ENCODE measurements around the gene TNRC18. TPM values are rescaled to one million over a fixed set of nuclear protein-coding genes. Genes with fewer than 3 reads are reported as not detected.

TNRC18 gene
- total RNA-seq, 2 experiments from 2014 or later: 12.2 to 64.2 TPM

GRCh38 chr7:5344342-5344741 is 79.3 kb downstream of the TNRC18 start:
- intact Hi-C loops (cut with micrococcal nuclease; ENCODE audit: unreplicated experiment): no loop called here
- Histone ChIP-seq H3K9me3 (ENCODE audit: low read length) (no peaks in the 10 kb centered on the region), H3K4me3 (ENCODE audit: low read depth, low read length, poor library complexity, severe bottlenecking) (no peak overlapping the region), H3K79me2 (ENCODE audit: insufficient read depth, low read depth, low read length) (no peaks in the 10 kb centered on the region), H3K4me1 (ENCODE audit: insufficient read depth, low read length, poor library complexity, severe bottlenecking) (no peaks in the 10 kb centered on the region), H2AFZ (ENCODE audit: low read length) (no peak overlapping the region), H4K20me1 (ENCODE audit: insufficient read depth, low read length) (no peaks in the 10 kb centered on the region), H3K4me2 (ENCODE audit: low read length) (no peak overlapping the region), H3K27ac (ENCODE audit: low read depth, low read length, poor library complexity, severe bottlenecking) (no peak overlapping the region), H3K9me2 (ENCODE audit: insufficient read depth, low read length) (no peaks in the 10 kb centered on the region), H3K36me3 (ENCODE audit: insufficient read depth, low read length) (peaks cover 19% of the 10 kb centered on the region)
- DNase-seq (ENCODE audit: low spot score): no peak
- TF ChIP-seq CTCF (conservative IDR thresholded peaks at IDR 0.05; ENCODE audit: low read length) (no peak), EZH2phosphoT487 (IDR thresholded peaks at IDR 0.05; ENCODE audit: borderline replicate concordance, low read depth, low read length) (no peak)
- ChIA-PET CTCF (ENCODE audit: unreplicated experiment) (no interaction called here), POLR2A (no interaction called here)
- BruUV-seq (replicated peaks): no TSS peak

- Histone ChIP-seq H2AFZ (ENCODE audit: low read length) (no peak overlapping the region), H3K27ac (ENCODE audit: low read depth, low read length, poor library complexity, severe bottlenecking) (no peak overlapping the region), H3K36me3 (ENCODE audit: insufficient read depth, low read length) (peaks cover 19% of the 10 kb centered on the region), H3K4me1 (ENCODE audit: insufficient read depth, low read length, poor library complexity, severe bottlenecking) (no peaks in the 10 kb centered on the region), H4K20me1 (ENCODE audit: insufficient read depth, low read length) (no peaks in the 10 kb centered on the region), H3K79me2 (ENCODE audit: insufficient read depth, low read depth, low read length) (no peaks in the 10 kb centered on the region), H3K4me2 (ENCODE audit: low read length) (no peak overlapping the region), H3K9me3 (ENCODE audit: low read length) (no peaks in the 10 kb centered on the region), H3K4me3 (ENCODE audit: low read depth, low read length, poor library complexity, severe bottlenecking) (no peak overlapping the region), H3K9me2 (ENCODE audit: insufficient read depth, low read length) (no peaks in the 10 kb centered on the region)
- TF ChIP-seq EZH2phosphoT487 (IDR thresholded peaks at IDR 0.05; ENCODE audit: borderline replicate concordance, low read depth, low read length) (no peak), CTCF (conservative IDR thresholded peaks at IDR 0.05; ENCODE audit: low read length) (no peak)
- POLR2A ChIA-PET: no interaction called here
- no TSS peak for BruUV-seq (replicated peaks)
- CTCF ChIA-PET (ENCODE audit: unreplicated experiment): no interaction called here
- intact Hi-C loops (cut with micrococcal nuclease; ENCODE audit: unreplicated experiment): no loop called here
- no peak for DNase-seq (ENCODE audit: low spot score)
Measured at GRCh38 chr7:5343884-5344283, 79.8 kb downstream of the TNRC18 start.

GRCh38 chr7:5342631-5343030 is 81.0 kb downstream of the TNRC18 start:
- intact Hi-C loops (cut with micrococcal nuclease; ENCODE audit: unreplicated experiment): no loop called here
- Histone ChIP-seq H3K79me2 (ENCODE audit: insufficient read depth, low read depth, low read length) (no peaks in the 10 kb centered on the region), H3K4me3 (ENCODE audit: low read depth, low read length, poor library complexity, severe bottlenecking) (no peak overlapping the region), H3K4me2 (ENCODE audit: low read length) (no peak overlapping the region), H3K4me1 (ENCODE audit: insufficient read depth, low read length, poor library complexity, severe bottlenecking) (no peaks in the 10 kb centered on the region), H2AFZ (ENCODE audit: low read length) (no peak overlapping the region), H3K27ac (ENCODE audit: low read depth, low read length, poor library complexity, severe bottlenecking) (no peak overlapping the region), H4K20me1 (ENCODE audit: insufficient read depth, low read length) (no peaks in the 10 kb centered on the region), H3K36me3 (ENCODE audit: insufficient read depth, low read length) (peaks cover 22% of the 10 kb centered on the region), H3K9me3 (ENCODE audit: low read length) (no peaks in the 10 kb centered on the region), H3K9me2 (ENCODE audit: insufficient read depth, low read length) (no peaks in the 10 kb centered on the region)
- no peak for DNase-seq (ENCODE audit: low spot score)
- POLR2A ChIA-PET: interaction anchor here (0.9 kb wide), 1 partner anchor 132 kb away, joined by 3 read pairs; no protein-coding TSS in a partner anchor
- BruUV-seq (replicated peaks): TSS peak; percentile 35
- CTCF ChIA-PET (ENCODE audit: unreplicated experiment): no interaction called here
- TF ChIP-seq EZH2phosphoT487 (IDR thresholded peaks at IDR 0.05; ENCODE audit: borderline replicate concordance, low read depth, low read length) (no peak), CTCF (conservative IDR thresholded peaks at IDR 0.05; ENCODE audit: low read length) (no peak)
